ENCODE data around the gene SNORC.

SNORC gene

DNA sequence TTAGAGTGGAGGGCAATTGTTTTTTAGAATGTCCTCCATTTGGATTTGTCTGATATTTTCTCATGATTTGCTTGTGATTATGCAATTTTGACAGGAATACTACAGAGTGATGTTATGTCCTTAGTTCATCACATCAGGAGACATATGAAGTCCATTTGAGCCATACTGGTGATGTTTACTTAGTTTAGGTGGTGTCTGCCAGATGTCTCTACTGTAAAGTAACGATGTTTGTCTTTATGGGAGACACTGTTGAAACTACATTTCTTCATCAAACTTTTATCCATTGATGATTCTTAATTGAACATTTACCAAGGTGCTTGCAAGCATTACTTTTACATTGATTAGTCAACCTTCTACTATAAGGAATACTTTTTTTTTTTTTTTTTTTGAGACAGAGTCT lies 4.9 kb upstream of the SNORC start:
- no peak overlapping the region for H3K27ac ChIP-seq (ENCODE audit: poor library complexity, severe bottlenecking)
- H3K27me3 ChIP-seq (ENCODE audit: insufficient read depth, poor library complexity, severe bottlenecking) = no peaks in the 10 kb centered on the region
- TF ChIP-seq, protein P1, sequence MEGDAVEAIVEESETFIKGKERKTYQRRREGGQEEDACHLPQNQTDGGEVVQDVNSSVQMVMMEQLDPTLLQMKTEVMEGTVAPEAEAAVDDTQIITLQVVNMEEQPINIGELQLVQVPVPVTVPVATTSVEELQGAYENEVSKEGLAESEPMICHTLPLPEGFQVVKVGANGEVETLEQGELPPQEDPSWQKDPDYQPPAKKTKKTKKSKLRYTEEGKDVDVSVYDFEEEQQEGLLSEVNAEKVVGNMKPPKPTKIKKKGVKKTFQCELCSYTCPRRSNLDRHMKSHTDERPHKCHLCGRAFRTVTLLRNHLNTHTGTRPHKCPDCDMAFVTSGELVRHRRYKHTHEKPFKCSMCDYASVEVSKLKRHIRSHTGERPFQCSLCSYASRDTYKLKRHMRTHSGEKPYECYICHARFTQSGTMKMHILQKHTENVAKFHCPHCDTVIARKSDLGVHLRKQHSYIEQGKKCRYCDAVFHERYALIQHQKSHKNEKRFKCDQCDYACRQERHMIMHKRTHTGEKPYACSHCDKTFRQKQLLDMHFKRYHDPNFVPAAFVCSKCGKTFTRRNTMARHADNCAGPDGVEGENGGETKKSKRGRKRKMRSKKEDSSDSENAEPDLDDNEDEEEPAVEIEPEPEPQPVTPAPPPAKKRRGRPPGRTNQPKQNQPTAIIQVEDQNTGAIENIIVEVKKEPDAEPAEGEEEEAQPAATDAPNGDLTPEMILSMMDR (IDR thresholded peaks at IDR 0.05; ENCODE audit: poor library complexity, severe bottlenecking) = no peak
- no peak overlapping the region for H3K4me3 ChIP-seq (ENCODE audit: severe bottlenecking)
- no peak for ATAC-seq (ENCODE audit: low read depth)
- H3K36me3 ChIP-seq (ENCODE audit: low read depth) = no peaks in the 10 kb centered on the region
- no peak for DNase-seq (ENCODE audit: low spot score)
- no peaks in the 10 kb centered on the region for H3K9me3 ChIP-seq (ENCODE audit: severe bottlenecking)
- H3K4me1 ChIP-seq (ENCODE audit: insufficient read depth, poor library complexity, severe bottlenecking) = no peaks in the 10 kb centered on the region

DNA sequence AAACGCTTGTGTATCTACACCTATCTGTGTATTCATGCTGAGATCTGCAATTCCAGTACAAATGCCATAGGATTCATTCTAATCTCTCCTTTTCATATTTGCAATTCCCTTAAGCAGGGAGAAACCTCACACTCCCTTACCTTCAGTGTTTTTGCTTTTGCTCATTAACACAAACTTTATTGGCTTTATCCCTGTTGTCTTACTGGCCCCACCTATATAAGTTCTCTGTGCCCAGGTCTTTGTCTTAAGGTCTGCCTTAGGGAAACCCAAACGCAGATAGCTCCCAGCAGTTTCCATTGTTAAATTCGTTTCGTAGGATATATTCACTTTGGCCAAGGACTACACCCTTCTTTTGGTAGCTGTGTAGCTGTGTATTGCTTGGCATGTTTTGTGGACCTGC lies 4.0 kb upstream of the SNORC start:
- DNase-seq (ENCODE audit: low spot score) (no peak), ATAC-seq (ENCODE audit: low read depth) (no peak)
- TF ChIP-seq, protein P1 (IDR thresholded peaks at IDR 0.05; ENCODE audit: poor library complexity, severe bottlenecking) = no peak
- no peaks in the 10 kb centered on the region for H3K4me1 ChIP-seq (ENCODE audit: insufficient read depth, poor library complexity, severe bottlenecking)
- no peaks in the 10 kb centered on the region for H3K27me3 ChIP-seq (ENCODE audit: insufficient read depth, poor library complexity, severe bottlenecking)
- no peaks in the 10 kb centered on the region for H3K9me3 ChIP-seq (ENCODE audit: severe bottlenecking)
- no peak overlapping the region for H3K27ac ChIP-seq (ENCODE audit: poor library complexity, severe bottlenecking)
- no peaks in the 10 kb centered on the region for H3K36me3 ChIP-seq (ENCODE audit: low read depth)
- no peak overlapping the region for H3K4me3 ChIP-seq (ENCODE audit: severe bottlenecking)

DNA sequence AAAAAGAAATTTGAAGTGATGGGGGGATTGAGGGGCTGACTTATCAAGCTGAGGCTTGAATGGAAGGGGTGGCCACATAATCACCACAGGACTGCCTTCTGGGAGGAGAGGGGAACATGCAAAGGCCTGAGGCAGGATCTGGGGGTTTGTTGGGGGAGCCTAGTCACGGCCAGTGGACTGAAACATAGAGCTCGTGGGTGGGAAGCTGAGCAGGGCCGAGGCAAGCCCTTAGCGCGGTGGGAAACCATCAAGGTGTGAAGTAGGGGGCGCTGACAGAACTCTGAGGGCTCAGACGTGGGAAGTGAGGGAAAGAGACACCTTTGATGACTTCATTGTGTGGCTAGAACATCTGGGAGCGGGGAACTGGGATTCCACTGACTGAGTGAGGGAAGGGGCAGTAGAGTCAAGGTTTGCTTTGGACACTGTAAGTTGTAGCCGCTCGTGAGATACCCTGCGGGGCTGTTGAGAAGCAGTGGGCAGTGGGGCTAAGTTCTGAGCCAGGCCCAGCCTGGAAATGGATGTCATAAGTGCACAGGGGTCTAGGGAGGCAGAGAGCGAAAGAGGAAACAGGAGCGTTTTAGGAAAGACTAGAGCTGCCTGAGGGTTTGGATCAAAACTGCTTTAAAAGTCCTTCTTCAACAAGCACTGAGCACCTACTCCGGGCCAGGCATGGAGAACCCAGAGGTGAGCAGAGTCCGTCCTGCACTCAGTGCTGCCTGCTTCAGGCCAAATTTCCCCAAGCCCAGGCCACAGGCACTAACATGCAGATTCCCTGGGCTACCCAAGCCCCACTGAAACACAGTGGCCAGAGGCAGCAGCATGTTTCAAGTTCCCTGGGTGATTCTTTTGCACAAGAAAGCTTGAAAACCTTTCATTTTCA lies 686 bp upstream of the SNORC start:
- no peak overlapping the region for H3K4me3 ChIP-seq (ENCODE audit: severe bottlenecking)
- TF ChIP-seq, protein P1 (IDR thresholded peaks at IDR 0.05; ENCODE audit: poor library complexity, severe bottlenecking) = no peak
- no peaks in the 10 kb centered on the region for H3K9me3 ChIP-seq (ENCODE audit: severe bottlenecking)
- H3K36me3 ChIP-seq (ENCODE audit: low read depth) = no peaks in the 10 kb centered on the region
- no peaks in the 10 kb centered on the region for H3K4me1 ChIP-seq (ENCODE audit: insufficient read depth, poor library complexity, severe bottlenecking)
- DNase-seq (ENCODE audit: low spot score) (no peak), ATAC-seq (ENCODE audit: low read depth) (no peak)
- H3K27ac ChIP-seq (ENCODE audit: poor library complexity, severe bottlenecking) = no peak overlapping the region
- H3K27me3 ChIP-seq (ENCODE audit: insufficient read depth, poor library complexity, severe bottlenecking) = no peaks in the 10 kb centered on the region

DNA sequence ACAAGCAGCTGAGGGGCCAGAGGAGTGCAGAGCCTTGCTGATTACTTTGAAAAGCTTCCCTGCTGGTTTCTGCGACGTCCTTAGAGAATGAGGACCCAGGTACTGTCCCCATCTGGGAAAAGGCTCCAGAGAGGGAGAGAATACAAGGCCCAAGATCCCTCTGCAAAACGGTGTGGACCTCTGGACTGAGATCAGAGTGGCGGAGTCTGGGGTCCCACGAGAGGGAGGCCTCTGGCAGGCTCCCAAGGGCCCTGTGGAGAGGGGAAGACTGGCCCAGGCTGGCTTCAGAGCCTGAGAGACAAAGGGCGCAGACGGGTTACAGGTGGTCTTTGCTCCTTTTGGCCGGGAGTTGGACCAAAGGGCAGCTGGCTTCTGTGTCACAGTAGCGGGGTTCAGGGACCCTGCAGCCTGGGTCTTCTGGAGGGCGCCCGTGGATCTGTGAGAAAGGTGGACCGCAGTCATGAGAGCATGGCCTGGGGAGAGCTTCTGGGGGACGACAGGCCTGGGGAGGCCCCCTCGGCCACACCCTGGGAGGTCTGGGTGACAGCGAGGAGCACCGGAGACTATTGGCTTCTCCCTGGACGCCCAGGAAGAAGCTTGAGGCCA lies 805 bp downstream of the SNORC start:
- no peaks in the 10 kb centered on the region for H3K27me3 ChIP-seq (ENCODE audit: insufficient read depth, poor library complexity, severe bottlenecking)
- no peak for DNase-seq (ENCODE audit: low spot score)
- no peak overlapping the region for H3K27ac ChIP-seq (ENCODE audit: poor library complexity, severe bottlenecking)
- no peak for ATAC-seq (ENCODE audit: low read depth)
- TF ChIP-seq, protein P1 (IDR thresholded peaks at IDR 0.05; ENCODE audit: poor library complexity, severe bottlenecking) = no peak
- H3K9me3 ChIP-seq (ENCODE audit: severe bottlenecking) = no peaks in the 10 kb centered on the region
- no peaks in the 10 kb centered on the region for H3K4me1 ChIP-seq (ENCODE audit: insufficient read depth, poor library complexity, severe bottlenecking)
- H3K36me3 ChIP-seq (ENCODE audit: low read depth) = no peaks in the 10 kb centered on the region
- H3K4me3 ChIP-seq (ENCODE audit: severe bottlenecking) = no peak overlapping the region

DNA sequence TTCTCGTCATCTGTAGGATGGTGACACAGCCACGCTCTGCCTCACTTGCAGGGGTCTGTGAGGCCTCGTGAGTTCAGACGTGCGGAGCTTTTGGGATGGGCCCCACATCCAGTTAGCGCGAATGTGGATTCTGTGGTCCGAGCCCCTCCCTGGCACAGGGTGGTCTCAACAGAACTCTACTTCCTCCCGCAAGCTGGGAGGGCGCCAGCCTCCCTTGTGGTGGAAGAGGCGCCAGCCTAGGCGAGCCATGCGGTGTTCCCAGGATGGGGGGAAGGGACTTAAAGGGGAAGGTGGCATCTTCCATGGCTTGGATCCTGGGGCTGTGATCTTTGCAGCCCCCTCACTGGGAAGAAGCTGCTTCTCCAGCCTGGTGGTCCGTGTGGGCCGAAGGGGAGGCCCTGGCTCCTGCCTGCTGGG lies 1.4 kb downstream of the SNORC start:
- no peak for ATAC-seq (ENCODE audit: low read depth)
- no peaks in the 10 kb centered on the region for H3K4me1 ChIP-seq (ENCODE audit: insufficient read depth, poor library complexity, severe bottlenecking)
- no peak for DNase-seq (ENCODE audit: low spot score)
- H3K27ac ChIP-seq (ENCODE audit: poor library complexity, severe bottlenecking) = no peak overlapping the region
- no peaks in the 10 kb centered on the region for H3K36me3 ChIP-seq (ENCODE audit: low read depth)
- TF ChIP-seq, protein P1 (IDR thresholded peaks at IDR 0.05; ENCODE audit: poor library complexity, severe bottlenecking) = no peak
- H3K27me3 ChIP-seq (ENCODE audit: insufficient read depth, poor library complexity, severe bottlenecking) = no peaks in the 10 kb centered on the region
- H3K4me3 ChIP-seq (ENCODE audit: severe bottlenecking) = no peak overlapping the region
- no peaks in the 10 kb centered on the region for H3K9me3 ChIP-seq (ENCODE audit: severe bottlenecking)

All from RWPE2 (cell line).